OCI-LY1 (cell line): ENCODE measurements around the gene RTBDN.

Experiments used
- EZH2 ChIP-seq: fragments of 200-600 bp; sonication (generic), shearing (Covaris generic); IDR thresholded peaks from 2 replicates; pipeline ENCODE4 v1.8.0; 2017; ENCODE audit warnings: borderline replicate concordance, mixed run types, mild to moderate bottlenecking, antibody characterized with exemption, low read length, moderate library complexity, mixed read lengths
- TF ChIP-seq, protein P1 (sequence below): fragments of 200-600 bp; sonication (generic), shearing (Covaris generic); IDR thresholded peaks from 2 replicates; pipeline ENCODE4 v1.5.1; 2017; ENCODE audit warnings: mild to moderate bottlenecking, antibody characterized with exemption, low read length, moderate library complexity, mixed read lengths

DNA sequence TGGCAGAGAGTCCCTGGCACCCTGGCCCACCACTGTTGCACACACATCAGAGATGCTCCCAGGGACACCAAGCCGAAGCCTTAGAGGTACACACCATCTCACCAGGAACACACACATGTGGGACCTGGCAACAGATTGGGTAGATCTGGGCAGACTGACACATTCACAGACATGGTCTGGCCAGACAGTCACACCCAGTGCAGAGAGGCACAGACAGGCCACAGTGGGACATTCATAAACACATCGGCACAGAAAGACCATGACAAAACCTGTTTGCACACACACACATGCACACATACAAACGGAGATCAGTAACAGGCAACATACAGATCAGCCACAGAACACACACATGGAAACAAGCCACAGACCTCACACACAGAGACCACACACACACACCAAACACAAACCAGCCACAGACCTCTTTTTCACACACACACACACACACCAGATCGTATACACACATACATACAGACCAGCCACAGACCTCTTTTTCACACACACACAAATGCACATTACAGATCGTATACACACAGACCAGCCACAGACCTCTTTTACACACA, 49.4 kb downstream of the RTBDN start:
- TF ChIP-seq, protein P1, sequence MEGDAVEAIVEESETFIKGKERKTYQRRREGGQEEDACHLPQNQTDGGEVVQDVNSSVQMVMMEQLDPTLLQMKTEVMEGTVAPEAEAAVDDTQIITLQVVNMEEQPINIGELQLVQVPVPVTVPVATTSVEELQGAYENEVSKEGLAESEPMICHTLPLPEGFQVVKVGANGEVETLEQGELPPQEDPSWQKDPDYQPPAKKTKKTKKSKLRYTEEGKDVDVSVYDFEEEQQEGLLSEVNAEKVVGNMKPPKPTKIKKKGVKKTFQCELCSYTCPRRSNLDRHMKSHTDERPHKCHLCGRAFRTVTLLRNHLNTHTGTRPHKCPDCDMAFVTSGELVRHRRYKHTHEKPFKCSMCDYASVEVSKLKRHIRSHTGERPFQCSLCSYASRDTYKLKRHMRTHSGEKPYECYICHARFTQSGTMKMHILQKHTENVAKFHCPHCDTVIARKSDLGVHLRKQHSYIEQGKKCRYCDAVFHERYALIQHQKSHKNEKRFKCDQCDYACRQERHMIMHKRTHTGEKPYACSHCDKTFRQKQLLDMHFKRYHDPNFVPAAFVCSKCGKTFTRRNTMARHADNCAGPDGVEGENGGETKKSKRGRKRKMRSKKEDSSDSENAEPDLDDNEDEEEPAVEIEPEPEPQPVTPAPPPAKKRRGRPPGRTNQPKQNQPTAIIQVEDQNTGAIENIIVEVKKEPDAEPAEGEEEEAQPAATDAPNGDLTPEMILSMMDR: no peak
- no peak for TF ChIP-seq EZH2
